Measurements from ENCODE around the gene CTNNBL1. TPM values are rescaled to one million over a fixed set of nuclear protein-coding genes. Genes with fewer than 3 reads are reported as not detected.

The CTNNBL1 gene
- total and polyA plus RNA-seq, 2 experiments from 2014 or later = 36.3 to 68.7 TPM

- Histone ChIP-seq H3F3A (replicated peaks; ENCODE audit: low read depth) (no peaks in the 10 kb centered on the region), H3K27ac (ENCODE audit: low read depth) (no peak overlapping the region), H3K36me3 (ENCODE audit: insufficient read depth) (no peaks in the 10 kb centered on the region), H3K27me3 (ENCODE audit: insufficient read depth) (no peaks in the 10 kb centered on the region), H3K4me1 (ENCODE audit: insufficient read depth) (no peaks in the 10 kb centered on the region), H3K4me2 (no peak overlapping the region), H3K79me2 (replicated peaks; ENCODE audit: insufficient read depth) (no peaks in the 10 kb centered on the region), H4K20me1 (replicated peaks; ENCODE audit: insufficient read depth) (no peaks in the 10 kb centered on the region; the same call in 1 of the 2 replicates), H3K4me3 (no peak overlapping the region), H3K9me2 (ENCODE audit: insufficient read depth) (no peaks in the 10 kb centered on the region), H2AFZ (no peak overlapping the region)
- ATAC-seq (no peak), DNase-seq (ENCODE audit: low spot score) (no peak)
- H3K9me3 Mint-ChIP-seq = no peaks in the 10 kb centered on the region; the same call in 2 of the 3 replicates
- no peak overlapping the region; the same call in 1 of the 2 replicates for H3K27ac Mint-ChIP-seq
- H3K36me3 Mint-ChIP-seq (ENCODE audit: low read depth) = no peaks in the 10 kb centered on the region
- H3K27me3 Mint-ChIP-seq (ENCODE audit: insufficient read depth, low read depth, poor library complexity) = peaks cover 13% of the 10 kb centered on the region
- TF ChIP-seq STAT1 (IDR thresholded peaks at IDR 0.05; ENCODE audit: unreplicated experiment) (no peak), ZNF331 (CRISPR knock-in tag; IDR thresholded peaks at IDR 0.05; ENCODE audit: low read depth) (no peak), NANOG (IDR thresholded peaks at IDR 0.05; ENCODE audit: borderline replicate concordance) (no peak), CTCF (conservative IDR thresholded peaks at IDR 0.05; ENCODE audit: low read depth in 2 of 2) (no peak), POLR2AphosphoS5 (IDR thresholded peaks at IDR 0.05; ENCODE audit: low read depth) (no peak), REST (IDR thresholded peaks at IDR 0.05; ENCODE audit: unreplicated experiment) (no peak), ZNF114 (CRISPR knock-in tag; IDR thresholded peaks at IDR 0.05) (no peak), JUNB (IDR thresholded peaks at IDR 0.05; ENCODE audit: unreplicated experiment) (no peak), EZH2phosphoT487 (IDR thresholded peaks at IDR 0.05; ENCODE audit: unreplicated experiment) (no peak), ZNF462 (CRISPR knock-in tag; IDR thresholded peaks at IDR 0.05) (no peak)
- TF ChIP-seq, protein P1, sequence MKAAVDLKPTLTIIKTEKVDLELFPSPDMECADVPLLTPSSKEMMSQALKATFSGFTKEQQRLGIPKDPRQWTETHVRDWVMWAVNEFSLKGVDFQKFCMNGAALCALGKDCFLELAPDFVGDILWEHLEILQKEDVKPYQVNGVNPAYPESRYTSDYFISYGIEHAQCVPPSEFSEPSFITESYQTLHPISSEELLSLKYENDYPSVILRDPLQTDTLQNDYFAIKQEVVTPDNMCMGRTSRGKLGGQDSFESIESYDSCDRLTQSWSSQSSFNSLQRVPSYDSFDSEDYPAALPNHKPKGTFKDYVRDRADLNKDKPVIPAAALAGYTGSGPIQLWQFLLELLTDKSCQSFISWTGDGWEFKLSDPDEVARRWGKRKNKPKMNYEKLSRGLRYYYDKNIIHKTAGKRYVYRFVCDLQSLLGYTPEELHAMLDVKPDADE (IDR thresholded peaks at IDR 0.05) = no peak
- no peak overlapping the region for H3K4me3 Mint-ChIP-seq
- peaks cover 7% of the 10 kb centered on the region for H3K4me1 Mint-ChIP-seq
Observed at GRCh38 chr20:37880726-37881591, 187.1 kb downstream of the CTNNBL1 start.

Data from GM23338 (cell line).